Stimulated activated CD4-positive, alpha-beta T cell treated with anti-CD3 and anti-CD28 coated beads, Interleukin-1b, Interleukin-23, amount 100 ng/mL, for 1 hour (primary cell): ENCODE results near the gene SHANK1.
"Not testable (repeated sequence)": the region's sequence is repeated elsewhere in the genome, so short reads cannot be mapped to it uniquely, and the experiment has no call there.

Experiments used
- DNase-seq, 2 donors: peaks; one replicate each; pipeline ENCODE4 v3.0.0-alpha.2; 2020; ENCODE audit warnings: low read depth in 2 of 2

Gene SHANK1

GRCh38 chr19:50719566-50719965, at the start of gene SHANK1:
Gene SHANK1 (minus strand): TSS chr19:50719802. CDS start chr19:50716919, 2,883 bp downstream.
- no peak for DNase-seq

GRCh38 chr19:50768277-50768676, 48.7 kb upstream of the SHANK1 start:
- no peak for DNase-seq

- not testable (repeated sequence) for DNase-seq
Measured at GRCh38 chr19:50767263-50767662, 47.7 kb upstream of the SHANK1 start.

- DNase-seq: not testable (repeated sequence)
Measured at GRCh38 chr19:50766746-50767145, 47.1 kb upstream of the SHANK1 start.

GRCh38 chr19:50764409-50764808, 44.8 kb upstream of the SHANK1 start:
- DNase-seq: no peak

GRCh38 chr19:50763521-50763920, 43.9 kb upstream of the SHANK1 start:
- DNase-seq: not testable (repeated sequence)

- not testable (repeated sequence) for DNase-seq
Measured at GRCh38 chr19:50761501-50761900, 41.9 kb upstream of the SHANK1 start.

- no peak for DNase-seq
Measured at GRCh38 chr19:50759886-50760285, 40.3 kb upstream of the SHANK1 start.

- not testable (repeated sequence) for DNase-seq
Measured at GRCh38 chr19:50759076-50759475, 39.5 kb upstream of the SHANK1 start.

- DNase-seq: not testable (repeated sequence)
Measured at GRCh38 chr19:50757624-50758023, 38.0 kb upstream of the SHANK1 start.

- not testable (repeated sequence) for DNase-seq
Measured at GRCh38 chr19:50756244-50756643, 36.6 kb upstream of the SHANK1 start.

GRCh38 chr19:50753879-50754278, 34.3 kb upstream of the SHANK1 start:
- DNase-seq: no peak

- no peak for DNase-seq
Measured at GRCh38 chr19:50750010-50750409, 30.4 kb upstream of the SHANK1 start.

- no peak for DNase-seq
Measured at GRCh38 chr19:50749490-50749889, 29.9 kb upstream of the SHANK1 start.

GRCh38 chr19:50747141-50747540, 27.5 kb upstream of the SHANK1 start:
- DNase-seq: not testable (repeated sequence)

GRCh38 chr19:50745221-50745620, 25.6 kb upstream of the SHANK1 start:
- DNase-seq: no peak

- no peak for DNase-seq
Measured at GRCh38 chr19:50743537-50743936, 23.9 kb upstream of the SHANK1 start.

- DNase-seq: no peak
Measured at GRCh38 chr19:50741179-50741933, 21.8 kb upstream of the SHANK1 start.

GRCh38 chr19:50739914-50740426, 20.4 kb upstream of the SHANK1 start:
- DNase-seq: no peak

- DNase-seq: no peak
Measured at GRCh38 chr19:50739132-50739913, 19.7 kb upstream of the SHANK1 start.

GRCh38 chr19:50736338-50736737, 16.7 kb upstream of the SHANK1 start:
- no peak for DNase-seq

- DNase-seq: no peak
Measured at GRCh38 chr19:50735869-50736268, 16.3 kb upstream of the SHANK1 start.

- DNase-seq: no peak
Measured at GRCh38 chr19:50729894-50730293, 10.3 kb upstream of the SHANK1 start.
